ENCODE measurements around the gene PDIA4. TPM values are rescaled to one million over a fixed set of nuclear protein-coding genes. Genes with fewer than 3 reads are reported as not detected.
A peak's percentile ranks its signal among the peaks of the same experiment; 100 is the strongest.

Gene PDIA4
- polyA plus RNA-seq, 3 donors, result 36.5 to 51.2 (median 37.0) TPM

DNA sequence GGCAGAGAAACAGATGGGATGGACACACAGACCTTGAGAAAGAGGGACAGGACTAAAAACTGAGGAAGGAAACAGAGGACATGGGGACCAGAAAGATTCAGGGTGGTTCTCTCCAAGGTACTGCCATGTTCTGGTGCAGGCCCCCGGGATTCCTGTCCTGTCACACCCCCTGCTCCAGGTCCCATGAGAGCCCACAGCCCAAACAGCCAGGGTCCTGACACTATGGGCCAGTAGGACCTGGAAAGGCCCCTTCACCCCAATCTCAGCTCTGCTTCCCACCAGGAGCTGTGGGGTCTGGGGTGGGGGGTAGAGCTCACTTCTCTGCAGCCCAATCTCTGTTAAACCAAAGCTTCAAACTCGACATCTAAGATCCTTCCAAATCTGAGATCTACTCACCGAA, 21.2 kb downstream of the PDIA4 start:
- Histone ChIP-seq H3K4me3 (replicated peaks in 1 of 3; ENCODE audit: low read depth in 2 of 3, low read length in 3 of 3) (no peak overlapping the region), H3K36me3 (replicated peaks in 1 of 2; ENCODE audit: control insufficient read depth in 1 of 2, insufficient read depth in 2 of 2, low read length in 2 of 2) (peaks cover 51 to 92% of the 10 kb centered on the region in 2 donors), H3K27me3 (ENCODE audit: control insufficient read depth in 2 of 2, insufficient read depth in 2 of 2, low read length in 2 of 2) (no peaks in the 10 kb centered on the region), H3K9me3 (replicated peaks in 1 of 2; ENCODE audit: control insufficient read depth in 1 of 2, insufficient read depth in 1 of 2, low read length in 2 of 2) (no peaks in the 10 kb centered on the region), H3K4me1 (ENCODE audit: control insufficient read depth in 1 of 2, insufficient read depth in 2 of 2, low read length in 2 of 2) (no peaks in the 10 kb centered on the region), H3K4me2 (replicated peaks; ENCODE audit: extremely low read depth, low read length, poor library complexity, severe bottlenecking) (no peak overlapping the region), H2AFZ (ENCODE audit: insufficient read depth, low read depth, low read length, poor library complexity, severe bottlenecking) (no peak overlapping the region), H3K9ac (ENCODE audit: insufficient read depth, low read length, poor library complexity, severe bottlenecking) (no peak overlapping the region), H4K20me1 (ENCODE audit: insufficient read depth, low read length) (no peaks in the 10 kb centered on the region), H3K79me2 (ENCODE audit: insufficient read depth, low read length) (no peaks in the 10 kb centered on the region), H3K27ac (ENCODE audit: low read depth in 1 of 2, low read length in 2 of 2) (no peak overlapping the region)
- TF ChIP-seq, protein P1, sequence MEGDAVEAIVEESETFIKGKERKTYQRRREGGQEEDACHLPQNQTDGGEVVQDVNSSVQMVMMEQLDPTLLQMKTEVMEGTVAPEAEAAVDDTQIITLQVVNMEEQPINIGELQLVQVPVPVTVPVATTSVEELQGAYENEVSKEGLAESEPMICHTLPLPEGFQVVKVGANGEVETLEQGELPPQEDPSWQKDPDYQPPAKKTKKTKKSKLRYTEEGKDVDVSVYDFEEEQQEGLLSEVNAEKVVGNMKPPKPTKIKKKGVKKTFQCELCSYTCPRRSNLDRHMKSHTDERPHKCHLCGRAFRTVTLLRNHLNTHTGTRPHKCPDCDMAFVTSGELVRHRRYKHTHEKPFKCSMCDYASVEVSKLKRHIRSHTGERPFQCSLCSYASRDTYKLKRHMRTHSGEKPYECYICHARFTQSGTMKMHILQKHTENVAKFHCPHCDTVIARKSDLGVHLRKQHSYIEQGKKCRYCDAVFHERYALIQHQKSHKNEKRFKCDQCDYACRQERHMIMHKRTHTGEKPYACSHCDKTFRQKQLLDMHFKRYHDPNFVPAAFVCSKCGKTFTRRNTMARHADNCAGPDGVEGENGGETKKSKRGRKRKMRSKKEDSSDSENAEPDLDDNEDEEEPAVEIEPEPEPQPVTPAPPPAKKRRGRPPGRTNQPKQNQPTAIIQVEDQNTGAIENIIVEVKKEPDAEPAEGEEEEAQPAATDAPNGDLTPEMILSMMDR (IDR thresholded peaks at IDR 0.05), result no peak
- WGBS (ENCODE audit: insufficient coverage), result 100% methylated on average over 1 of the region's 3 CpGs
- H3K9me3 Mint-ChIP-seq, result no peaks in the 10 kb centered on the region
- peaks cover 2% of the 10 kb centered on the region for H3K4me1 Mint-ChIP-seq
- DNase-seq, result no peak
- peaks cover 67 to 90% of the 10 kb centered on the region in 2 donors for H3K36me3 Mint-ChIP-seq
- intact Hi-C loops (cut with micrococcal nuclease), result no loop called here
- H3K27ac Mint-ChIP-seq, result peak overlapping the region in 2 of 7 donors; percentile 46 to 65
- peaks cover 0 to 1% (median 0%) of the 10 kb centered on the region in 3 donors for H3K27me3 Mint-ChIP-seq (ENCODE audit: low read depth in 3 of 3)
- H3K4me3 Mint-ChIP-seq, result no peak overlapping the region

GRCh38 chr7:149006345-149006725, 22.0 kb downstream of the PDIA4 start:
- Mint-ChIP-seq H3K4me3 (no peak overlapping the region), H3K9me3 (no peaks in the 10 kb centered on the region), H3K27ac (peak overlapping the region in 1 of 7 donors; percentile 49), H3K36me3 (peaks cover 59 to 90% of the 10 kb centered on the region in 2 donors), H3K4me1 (peaks cover 2% of the 10 kb centered on the region), H3K27me3 (ENCODE audit: low read depth in 3 of 3) (peaks cover 0 to 1% (median 0%) of the 10 kb centered on the region in 3 donors)
- H3K4me3 ChIP-seq (replicated peaks in 1 of 3; ENCODE audit: low read depth in 2 of 3, low read length in 3 of 3), result no peak overlapping the region
- H2AFZ ChIP-seq (ENCODE audit: insufficient read depth, low read depth, low read length, poor library complexity, severe bottlenecking), result no peak overlapping the region
- 85% methylated on average over 9 of the region's 10 CpGs for WGBS (ENCODE audit: insufficient coverage)
- TF ChIP-seq, protein P1 (IDR thresholded peaks at IDR 0.05), result no peak
- H3K9me3 ChIP-seq (replicated peaks in 1 of 2; ENCODE audit: control insufficient read depth in 1 of 2, insufficient read depth in 1 of 2, low read length in 2 of 2), result no peaks in the 10 kb centered on the region
- peaks cover 46 to 83% of the 10 kb centered on the region in 2 donors for H3K36me3 ChIP-seq (replicated peaks in 1 of 2; ENCODE audit: control insufficient read depth in 1 of 2, insufficient read depth in 2 of 2, low read length in 2 of 2)
- no peak for DNase-seq
- intact Hi-C loops (cut with micrococcal nuclease), result no loop called here
- no peaks in the 10 kb centered on the region for H3K4me1 ChIP-seq (ENCODE audit: control insufficient read depth in 1 of 2, insufficient read depth in 2 of 2, low read length in 2 of 2)
- H3K9ac ChIP-seq (ENCODE audit: insufficient read depth, low read length, poor library complexity, severe bottlenecking), result no peak overlapping the region
- no peak overlapping the region for H3K4me2 ChIP-seq (replicated peaks; ENCODE audit: extremely low read depth, low read length, poor library complexity, severe bottlenecking)
- H4K20me1 ChIP-seq (ENCODE audit: insufficient read depth, low read length), result no peaks in the 10 kb centered on the region
- H3K27ac ChIP-seq (ENCODE audit: low read depth in 1 of 2, low read length in 2 of 2), result no peak overlapping the region
- no peaks in the 10 kb centered on the region for H3K79me2 ChIP-seq (ENCODE audit: insufficient read depth, low read length)
- H3K27me3 ChIP-seq (ENCODE audit: control insufficient read depth in 2 of 2, insufficient read depth in 2 of 2, low read length in 2 of 2), result no peaks in the 10 kb centered on the region
